Duodenal mucosa (tissue), 2 donors: ENCODE measurements around the gene NUDT4.
A peak's percentile ranks its signal among the peaks of the same experiment; 100 is the strongest.

ENCODE experiments used
- H3K27ac ChIP-seq: one replicate; pipeline ENCODE4 v1.7.0; 2013; ENCODE audit warnings: low read depth, low read length
- H3K27me3 ChIP-seq, 2 donors: one replicate each; pipeline ENCODE4 v1.7.0; 2013; ENCODE audit warnings: low read length in 2 of 2, control low read depth in 1 of 2; ENCODE audit not compliant: insufficient read depth in 2 of 2, control insufficient read depth in 1 of 2
- H3K36me3 ChIP-seq, 2 donors: one replicate each; pipeline ENCODE4 v1.7.0; 2013; ENCODE audit warnings: low read length in 2 of 2, control low read depth in 1 of 2; ENCODE audit not compliant: insufficient read depth in 2 of 2, control insufficient read depth in 1 of 2
- H3K4me1 ChIP-seq, 2 donors: one replicate each; pipeline ENCODE4 v1.7.0; 2013; ENCODE audit warnings: low read length in 2 of 2, control low read depth in 1 of 2; ENCODE audit not compliant: insufficient read depth in 2 of 2, control insufficient read depth in 1 of 2
- H3K4me3 ChIP-seq, 2 donors: one replicate each; pipeline ENCODE4 v1.7.0; 2013; ENCODE audit warnings: low read length in 2 of 2, low read depth in 1 of 2
- H3K9ac ChIP-seq, 2 donors: one replicate each; pipeline ENCODE4 v1.7.0; 2013; ENCODE audit warnings: low read length in 2 of 2, low read depth in 1 of 2
- H3K9me3 ChIP-seq, 2 donors: one replicate each; pipeline ENCODE4 v1.7.0; 2013; ENCODE audit warnings: low read length in 2 of 2, control low read depth in 1 of 2; ENCODE audit not compliant: control insufficient read depth in 1 of 2

The NUDT4 gene

DNA sequence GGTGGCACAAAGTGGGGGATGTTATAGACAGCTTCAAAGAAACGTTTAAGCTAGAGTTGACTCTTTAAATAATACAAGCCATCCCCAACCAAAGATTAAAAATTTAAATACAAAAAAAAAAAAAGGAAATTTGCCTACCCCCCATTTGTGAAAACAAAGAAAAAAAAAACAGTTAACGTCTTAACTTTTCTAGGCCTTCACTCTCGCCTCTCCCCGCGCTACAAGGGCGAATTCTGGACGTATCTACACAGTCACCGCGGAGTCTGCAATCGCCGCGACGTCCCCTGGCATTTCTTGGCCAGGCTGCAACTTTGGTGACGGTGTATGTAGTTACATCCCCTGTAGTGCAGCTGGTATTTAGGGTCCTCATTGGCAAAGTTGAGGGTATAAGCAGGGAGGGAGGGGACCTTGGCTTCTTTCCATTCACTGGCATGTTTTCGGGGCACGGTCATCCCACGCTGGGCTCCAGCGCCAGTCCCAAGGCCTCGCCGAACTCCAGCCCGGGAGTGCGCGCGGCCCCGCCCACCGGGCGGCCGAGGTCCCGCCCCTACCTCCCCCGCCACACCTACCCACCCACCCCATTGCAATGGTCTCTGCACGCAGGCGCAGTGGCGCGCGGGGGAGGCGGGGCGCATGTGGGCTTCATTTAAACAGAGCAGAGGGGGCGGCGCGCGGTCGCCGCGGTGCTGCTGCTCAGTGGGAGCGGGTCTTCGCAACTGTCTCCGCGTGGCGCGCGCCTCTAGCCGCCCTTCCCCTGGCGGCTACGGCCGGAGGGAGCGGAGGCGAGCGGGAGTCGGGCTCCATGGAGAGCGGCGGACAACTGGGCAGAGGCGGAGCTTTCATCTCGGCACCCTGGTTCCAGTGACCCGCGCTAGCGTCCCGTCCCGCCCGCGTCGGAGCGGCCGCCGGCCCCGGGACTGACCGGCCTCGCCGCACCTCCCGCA lies at the start of gene NUDT4:
Gene NUDT4, plus strand, starts transcription at position 674 of the 944 bp plus-strand sequence. CDS start 398 bp downstream, outside the sequence.
- H3K4me3 ChIP-seq: peak within 1 kb of the TSS; percentile 96 to 99
- H3K27ac ChIP-seq: peak within 1 kb of the TSS; percentile 89
- H3K9me3 ChIP-seq: no peaks in the 10 kb centered on the region
- H3K4me1 ChIP-seq: peaks cover 38 to 43% of the 10 kb centered on the region in 2 donors
- peak within 1 kb of the TSS; percentile 93 to 94 for H3K9ac ChIP-seq
- no peaks in the 10 kb centered on the region for H3K36me3 ChIP-seq
- H3K27me3 ChIP-seq: no peaks in the 10 kb centered on the region

DNA sequence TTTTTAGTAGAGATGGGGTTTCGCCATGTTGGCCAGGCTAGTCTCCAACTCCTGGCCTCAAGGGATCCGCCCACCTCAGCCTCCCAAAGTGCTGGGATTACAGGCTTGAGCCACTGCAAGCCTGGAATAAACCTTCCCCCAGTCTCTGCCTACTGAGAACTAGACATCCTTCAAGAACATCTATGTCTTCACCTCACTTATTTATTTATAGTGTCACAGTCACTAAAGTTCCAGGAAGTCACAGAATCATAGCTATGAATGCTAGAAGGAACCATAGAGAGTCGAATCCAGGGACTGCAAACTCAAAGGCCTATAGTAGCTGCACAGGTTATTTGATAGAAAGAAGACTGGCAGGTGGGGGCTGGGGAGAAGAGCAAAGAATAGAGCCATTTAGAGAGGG lies 44.7 kb upstream of the NUDT4 start:
- Histone ChIP-seq H3K9me3 (no peaks in the 10 kb centered on the region), H3K27ac (no peak overlapping the region), H3K36me3 (no peaks in the 10 kb centered on the region), H3K4me3 (no peak overlapping the region), H3K4me1 (no peaks in the 10 kb centered on the region), H3K27me3 (no peaks in the 10 kb centered on the region), H3K9ac (no peak overlapping the region)

DNA sequence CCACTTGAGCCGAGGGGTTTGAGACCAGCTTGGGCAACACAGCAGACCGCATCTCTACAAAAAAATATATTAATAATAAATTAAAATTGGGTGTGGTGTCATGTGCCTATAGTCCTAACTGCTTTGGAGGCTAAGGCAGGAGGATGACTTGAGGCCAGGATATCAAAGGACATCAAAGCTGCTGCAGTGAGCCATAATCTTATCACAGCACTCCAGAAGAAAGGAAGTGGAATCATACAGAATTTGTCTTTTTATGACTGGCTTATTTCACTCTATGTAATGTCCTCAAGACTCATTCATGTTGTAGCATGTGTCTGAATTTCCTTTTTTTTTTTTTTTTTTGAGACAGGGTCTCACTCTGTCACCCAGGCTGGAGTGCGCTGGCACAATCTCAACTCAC lies 43.9 kb upstream of the NUDT4 start:
- Histone ChIP-seq H3K36me3 (no peaks in the 10 kb centered on the region), H3K27ac (no peak overlapping the region), H3K4me3 (no peak overlapping the region), H3K27me3 (no peaks in the 10 kb centered on the region), H3K9ac (no peak overlapping the region), H3K9me3 (no peaks in the 10 kb centered on the region), H3K4me1 (no peaks in the 10 kb centered on the region)

DNA sequence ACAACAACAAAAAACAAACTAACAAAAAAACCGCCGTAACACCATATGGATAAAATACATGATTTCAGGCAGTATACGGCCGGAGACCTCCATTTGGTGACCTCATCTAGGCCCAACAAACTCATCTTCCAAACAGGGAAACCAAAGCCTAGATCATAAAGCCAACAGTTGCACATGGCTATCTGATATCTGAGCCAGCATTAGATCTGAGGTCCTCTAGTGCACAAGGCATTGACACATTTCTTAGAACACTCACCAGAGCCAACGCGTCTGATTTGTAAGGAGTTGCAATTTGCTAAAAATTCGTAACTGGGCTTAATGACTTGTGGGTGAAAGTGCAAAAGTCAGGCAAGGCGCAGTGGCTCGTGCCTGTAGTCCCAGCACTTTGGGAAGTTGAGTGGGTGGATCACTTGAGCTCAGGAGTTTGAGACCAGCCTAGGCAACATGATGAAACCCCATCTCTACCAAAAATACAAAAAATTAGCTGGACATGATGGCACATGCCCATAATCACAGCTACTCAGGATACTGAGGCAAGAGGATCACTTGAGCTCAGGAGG lies 42.0 kb upstream of the NUDT4 start:
- H3K9ac ChIP-seq: no peak overlapping the region
- H3K4me3 ChIP-seq: no peak overlapping the region
- no peaks in the 10 kb centered on the region for H3K9me3 ChIP-seq
- H3K36me3 ChIP-seq: no peaks in the 10 kb centered on the region
- H3K4me1 ChIP-seq: no peaks in the 10 kb centered on the region
- H3K27me3 ChIP-seq: no peaks in the 10 kb centered on the region
- H3K27ac ChIP-seq: no peak overlapping the region

DNA sequence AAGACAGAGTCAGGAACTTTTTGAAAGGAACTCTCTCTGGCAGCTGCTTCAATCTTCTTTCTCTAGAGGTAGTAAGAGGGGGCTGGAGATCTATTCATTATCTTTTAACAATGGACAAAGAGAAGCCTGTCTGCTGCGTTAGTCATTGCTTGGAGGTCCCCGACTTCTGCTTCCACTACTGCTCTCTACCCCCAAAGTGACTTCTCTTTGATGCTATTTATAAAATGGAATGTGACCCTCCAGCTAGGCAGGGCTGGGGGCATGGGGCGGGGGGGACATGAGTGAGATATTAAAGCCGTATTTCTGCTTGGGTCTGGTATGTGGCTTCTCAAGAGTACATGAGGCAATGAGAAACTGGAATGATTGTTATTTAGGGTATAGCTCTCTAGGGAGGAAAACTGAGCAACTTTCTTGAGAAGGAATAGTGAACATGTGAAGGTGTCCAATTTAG lies 41.4 kb upstream of the NUDT4 start:
- Histone ChIP-seq H3K4me3 (no peak overlapping the region), H3K27me3 (no peaks in the 10 kb centered on the region)

DNA sequence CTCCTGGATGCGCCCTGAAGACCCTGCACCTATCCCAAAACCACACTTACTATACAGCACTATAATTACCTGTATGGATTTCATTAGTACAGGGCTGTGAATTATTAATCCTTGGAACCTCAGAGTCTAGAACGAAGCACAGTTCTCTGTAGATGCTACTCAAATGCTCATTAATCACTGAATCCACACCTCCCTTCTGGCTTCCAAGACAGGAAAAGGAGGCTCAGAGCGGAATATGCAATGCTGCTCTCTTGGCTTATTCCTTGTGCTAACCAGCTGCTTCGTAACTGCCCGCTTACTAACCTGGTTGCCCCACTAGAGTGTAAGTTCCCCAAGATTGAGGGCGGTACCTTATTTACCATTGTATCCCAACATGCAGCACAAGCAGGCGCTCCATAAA lies 39.1 kb upstream of the NUDT4 start:
- H3K36me3 ChIP-seq: no peaks in the 10 kb centered on the region
- H3K4me1 ChIP-seq: no peaks in the 10 kb centered on the region
- no peaks in the 10 kb centered on the region for H3K9me3 ChIP-seq
- H3K27me3 ChIP-seq: no peaks in the 10 kb centered on the region
- H3K9ac ChIP-seq: no peak overlapping the region
- no peak overlapping the region for H3K27ac ChIP-seq
- H3K4me3 ChIP-seq: no peak overlapping the region

More for the DNA sequence above, 41.4 kb upstream of the NUDT4 start:
- no peaks in the 10 kb centered on the region for H3K36me3 ChIP-seq
- no peak overlapping the region for H3K9ac ChIP-seq
- H3K27ac ChIP-seq: no peak overlapping the region
- H3K9me3 ChIP-seq: no peaks in the 10 kb centered on the region
- H3K4me1 ChIP-seq: no peaks in the 10 kb centered on the region

DNA sequence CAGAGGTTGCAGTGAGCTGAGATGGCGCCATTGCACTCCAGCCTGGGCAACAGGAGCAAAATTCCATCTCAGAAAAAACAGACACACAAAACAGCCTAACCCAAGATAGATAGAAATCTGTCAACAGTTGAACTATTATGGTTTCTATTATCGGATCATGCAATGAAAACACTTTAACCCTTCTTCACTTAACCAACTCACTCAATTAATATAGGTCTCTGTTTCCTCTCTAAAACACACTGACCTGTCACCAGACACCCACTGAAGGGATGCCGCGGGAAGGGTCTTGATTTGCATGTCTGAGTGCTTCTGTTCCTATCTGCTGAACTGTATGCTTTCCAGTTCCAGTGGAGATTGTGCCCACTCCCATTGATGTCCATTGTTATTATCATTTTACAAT lies 38.0 kb upstream of the NUDT4 start:
- H3K4me3 ChIP-seq: no peak overlapping the region
- no peaks in the 10 kb centered on the region for H3K36me3 ChIP-seq
- no peak overlapping the region for H3K9ac ChIP-seq

DNA sequence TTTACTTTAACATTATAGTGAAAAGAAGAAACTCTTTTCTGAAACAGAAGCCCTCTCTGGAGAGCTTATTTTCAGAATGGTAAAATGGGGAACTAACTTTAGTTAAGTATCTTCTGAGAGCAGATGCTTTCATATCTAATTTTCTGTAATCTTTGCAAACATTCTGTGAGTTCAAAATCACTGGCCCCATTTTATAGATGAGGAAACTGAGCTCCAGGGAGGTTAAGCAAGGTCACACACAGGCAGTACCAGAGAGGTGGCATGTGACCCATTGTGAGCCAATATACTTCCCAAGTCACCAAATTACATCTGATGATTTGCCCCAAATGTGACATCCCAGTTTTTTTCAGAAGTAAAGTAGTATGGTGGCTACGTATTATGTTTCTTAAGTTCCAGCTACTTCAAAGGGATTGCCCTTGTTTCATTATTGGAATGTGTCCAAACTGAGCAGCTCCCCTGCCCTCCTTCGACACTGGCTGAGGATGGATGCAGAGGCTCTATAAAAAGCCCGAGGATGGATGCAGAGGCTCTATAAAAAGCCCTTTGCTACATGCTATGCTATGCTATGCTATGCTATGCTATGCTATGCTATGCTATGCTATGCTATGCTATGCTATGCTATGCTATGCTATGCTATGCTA lies 36.2 kb upstream of the NUDT4 start:
- Histone ChIP-seq H3K36me3 (no peaks in the 10 kb centered on the region), H3K4me3 (no peak overlapping the region), H3K27me3 (no peaks in the 10 kb centered on the region), H3K4me1 (no peaks in the 10 kb centered on the region), H3K27ac (no peak overlapping the region), H3K9me3 (no peaks in the 10 kb centered on the region), H3K9ac (no peak overlapping the region)

More for the DNA sequence above, 38.0 kb upstream of the NUDT4 start:
- no peak overlapping the region for H3K27ac ChIP-seq
- H3K4me1 ChIP-seq: no peaks in the 10 kb centered on the region
- no peaks in the 10 kb centered on the region for H3K27me3 ChIP-seq
- no peaks in the 10 kb centered on the region for H3K9me3 ChIP-seq

DNA sequence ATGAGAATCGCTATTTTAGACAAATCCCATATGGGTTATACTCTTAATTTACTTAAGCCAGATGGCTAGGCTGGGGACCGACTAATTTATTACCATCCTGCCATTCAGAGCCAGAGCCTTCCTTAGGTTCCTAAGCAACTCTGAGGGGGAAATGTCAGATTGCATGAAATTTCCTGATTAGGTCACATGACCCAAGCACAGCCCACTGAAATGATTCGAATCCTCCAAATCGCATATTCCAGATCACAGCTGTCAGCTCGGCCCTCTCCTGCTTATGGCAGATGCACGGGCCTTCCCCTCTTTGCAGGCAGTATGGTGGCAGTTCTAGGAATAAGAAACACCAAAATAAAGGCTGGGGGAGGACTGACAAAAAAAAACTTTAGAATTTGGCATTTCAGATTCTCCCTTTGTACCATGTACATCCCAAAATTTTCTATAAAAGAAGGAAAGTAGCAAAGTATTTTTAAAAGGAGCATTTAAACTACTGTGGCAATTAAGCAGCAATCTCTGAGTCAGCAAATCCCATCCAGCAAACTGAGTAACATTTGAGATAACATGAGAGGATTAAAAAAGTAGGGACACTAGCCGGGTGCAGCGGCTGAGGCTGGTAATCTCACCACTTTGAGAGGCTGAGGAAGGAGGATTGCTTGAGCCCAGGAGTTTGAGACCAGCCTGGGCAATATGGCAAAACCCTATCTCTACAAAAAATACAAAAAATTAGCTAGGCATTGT lies 30.5 kb upstream of the NUDT4 start:
- H3K9ac ChIP-seq: no peak overlapping the region
- H3K9me3 ChIP-seq: no peaks in the 10 kb centered on the region
- no peak overlapping the region for H3K4me3 ChIP-seq
- no peaks in the 10 kb centered on the region for H3K4me1 ChIP-seq
- no peak overlapping the region for H3K27ac ChIP-seq
- no peaks in the 10 kb centered on the region for H3K27me3 ChIP-seq
- H3K36me3 ChIP-seq: no peaks in the 10 kb centered on the region
